HepG2 (cell line): ENCODE measurements around the gene MEX3A. TPM values are rescaled to one million over a fixed set of nuclear protein-coding genes. Genes with fewer than 3 reads are reported as not detected.

Source experiments
- CC2D1A ChIP-seq: sonication (generic); formaldehyde crosslinking; IDR thresholded peaks from 2 replicates; pipeline ENCODE4 v1.8.1; 2023; ENCODE audit warnings: mild to moderate bottlenecking, missing genetic modification reagents
- DNMT1 ChIP-seq: sonication (generic); formaldehyde crosslinking; IDR thresholded peaks from 2 replicates; pipeline ENCODE4 v1.5.1; 2020; ENCODE audit warnings: mild to moderate bottlenecking, missing genetic modification reagents
- GZF1 ChIP-seq: sonication (generic); formaldehyde crosslinking; IDR thresholded peaks from 2 replicates; pipeline ENCODE4 v1.5.1; 2020; ENCODE audit warnings: mild to moderate bottlenecking, missing genetic modification reagents
- MED13 ChIP-seq: sonication (generic); formaldehyde crosslinking; IDR thresholded peaks from 2 replicates; pipeline ENCODE4 v1.5.0; 2020; ENCODE audit warnings: missing genetic modification reagents
- POGK ChIP-seq: sonication (generic); formaldehyde crosslinking; conservative IDR thresholded peaks from 2 replicates; pipeline ENCODE4 v1.8.0; 2022; ENCODE audit warnings: mild to moderate bottlenecking, moderate library complexity, missing genetic modification reagents
- RELA ChIP-seq: sonication (generic); formaldehyde crosslinking; IDR thresholded peaks from 2 replicates; pipeline ENCODE4 v1.4.0; 2020; ENCODE audit warnings: missing genetic modification reagents
- RFXAP ChIP-seq: sonication (generic); formaldehyde crosslinking; IDR thresholded peaks from 2 replicates; pipeline ENCODE4 v1.4.0; 2020; ENCODE audit warnings: missing genetic modification reagents, borderline replicate concordance
- SMYD3 ChIP-seq: sonication (generic); formaldehyde crosslinking; IDR thresholded peaks from 2 replicates; pipeline ENCODE4 v1.8.1; 2023; ENCODE audit warnings: mild to moderate bottlenecking, missing genetic modification reagents
- TERF1 ChIP-seq: sonication (generic); formaldehyde crosslinking; IDR thresholded peaks from 2 replicates; pipeline ENCODE4 v1.8.0; 2022; ENCODE audit warnings: mild to moderate bottlenecking, missing genetic modification reagents, moderate library complexity
- TP53 ChIP-seq: sonication (generic); formaldehyde crosslinking; conservative IDR thresholded peaks from 2 replicates; pipeline ENCODE4 v1.4.0; 2020; ENCODE audit warnings: missing genetic modification reagents
- U2AF2 ChIP-seq: fragments of 200-400 bp; formaldehyde crosslinking; IDR thresholded peaks from 2 replicates; pipeline ENCODE4 v1.6.1; 2017; ENCODE audit warnings: low read depth, mild to moderate bottlenecking, low read length
- XBP1 ChIP-seq: sonication (generic); formaldehyde crosslinking; IDR thresholded peaks from 2 replicates; pipeline ENCODE4 v1.5.0; 2020; ENCODE audit warnings: missing genetic modification reagents
- ZBTB10 ChIP-seq: sonication (generic); formaldehyde crosslinking; IDR thresholded peaks from 2 replicates; pipeline ENCODE4 v1.4.0; 2020; ENCODE audit warnings: missing genetic modification reagents, borderline replicate concordance
- ZIK1 ChIP-seq: sonication (generic); formaldehyde crosslinking; IDR thresholded peaks from 2 replicates; pipeline ENCODE4 v1.5.0; 2020; ENCODE audit warnings: mild to moderate bottlenecking, low read depth, missing genetic modification reagents, borderline replicate concordance
- ZNF124 ChIP-seq: sonication (generic); formaldehyde crosslinking; IDR thresholded peaks from 2 replicates; pipeline ENCODE4 v1.4.0; 2020; ENCODE audit warnings: missing genetic modification reagents
- ZNF256 ChIP-seq: sonication (generic); formaldehyde crosslinking; conservative IDR thresholded peaks from 2 replicates; pipeline ENCODE4 v1.4.0; 2020; ENCODE audit warnings: missing genetic modification reagents
- ZNF33A ChIP-seq: sonication (generic); formaldehyde crosslinking; IDR thresholded peaks from 2 replicates; pipeline ENCODE4 v1.5.1; 2020; ENCODE audit warnings: missing genetic modification reagents, mild to moderate bottlenecking, moderate library complexity, borderline replicate concordance
- ZNF530 ChIP-seq: sonication (generic); formaldehyde crosslinking; IDR thresholded peaks from 2 replicates; pipeline ENCODE4 v1.5.0; 2020; ENCODE audit warnings: low read depth, mild to moderate bottlenecking, missing genetic modification reagents
- ZNF547 ChIP-seq: sonication (generic); formaldehyde crosslinking; IDR thresholded peaks from 2 replicates; pipeline ENCODE4 v1.5.1; 2020; ENCODE audit warnings: mild to moderate bottlenecking, missing genetic modification reagents
- ZNF557 ChIP-seq: sonication (generic); formaldehyde crosslinking; IDR thresholded peaks from 2 replicates; pipeline ENCODE4 v1.4.0; 2020; ENCODE audit warnings: missing genetic modification reagents
- ZNF816 ChIP-seq: sonication (generic); formaldehyde crosslinking; IDR thresholded peaks from 2 replicates; pipeline ENCODE4 v1.8.0; 2022; ENCODE audit warnings: missing genetic modification reagents, mild to moderate bottlenecking, borderline replicate concordance
- polyA plus RNA-seq, 8 experiments: library from polyadenylated mRNA; depleted of rRNA in 3 of 8; stranded (reverse) in 7 of 8; unstranded in 1 of 8; fragments of >200 nt; fragmentation: Illumina TruSeq in 4 of 8; extraction: Trizol in 4 of 8; gene quantifications; 2 replicates each; pipeline versions ENCODE4 v1.2.1 to v1.2.3, GENCODE V29; 2011 to 2016; ENCODE audit warnings: low read depth in 4 of 8, missing spikeins in 1 of 8, mixed read lengths in 1 of 8; ENCODE audit not compliant: insufficient read depth in 1 of 8
- total RNA-seq, 5 experiments: library from RNA; depleted of rRNA; stranded (reverse); fragments of >200 nt; fragmentation: Illumina TruSeq; extraction: Trizol; gene quantifications; 2 replicates each; pipeline ENCODE4 v1.2.3, GENCODE V29; 2016; ENCODE audit warnings: low read depth in 1 of 5
- TF ChIP-seq, protein P1 (sequence below): IDR thresholded peaks from 2 replicates; pipeline ENCODE4 v1.6.1; 2016; ENCODE audit warnings: missing compliant biosample characterization, missing genetic modification reagents, borderline replicate concordance
- TF ChIP-seq, protein P2 (sequence below): sonication (generic); formaldehyde crosslinking; IDR thresholded peaks from 2 replicates; pipeline ENCODE4 v1.8.0; 2022; ENCODE audit warnings: missing genetic modification reagents, low read depth, mild to moderate bottlenecking, borderline replicate concordance

MEX3A gene
- total and polyA plus RNA-seq, 2 of the 13 experiments (the other 11 are each of a cell fraction or from before 2014, with no cell fraction given): 7.6 to 9.1 TPM

GRCh38 chr1:156123356-156124196 lies 41.3 kb upstream of the MEX3A start (continued):
- TF ChIP-seq TP53 (CRISPR knock-in tag) (peak; percentile 97), CC2D1A (CRISPR knock-in tag) (no peak), ZBTB10 (CRISPR knock-in tag) (no peak), ZNF33A (CRISPR knock-in tag) (no peak; the same call in 1 of the 2 replicates), RELA (CRISPR knock-in tag) (no peak), ZNF547 (CRISPR knock-in tag) (peak; percentile 54; the same call in 1 of the 2 replicates), RFXAP (CRISPR knock-in tag) (peak; percentile 21; the same call in 1 of the 2 replicates), ZNF256 (CRISPR knock-in tag) (no peak), ZIK1 (CRISPR knock-in tag) (no peak), ZNF530 (CRISPR knock-in tag) (no peak), MED13 (CRISPR knock-in tag) (peak; percentile 43; the same call in 1 of the 2 replicates), ZNF557 (no peak), U2AF2 (no peak), TERF1 (CRISPR knock-in tag) (no peak), XBP1 (CRISPR knock-in tag) (no peak), POGK (CRISPR knock-in tag) (0 out of 2 replicates have a peak, but pooled peaks have one; percentile 25), SMYD3 (no peak), DNMT1 (CRISPR knock-in tag) (no peak), ZNF816 (no peak), GZF1 (CRISPR knock-in tag) (no peak), ZNF124 (0 out of 2 replicates have a peak, but pooled peaks have one; percentile 79)
- TF ChIP-seq, protein P1, sequence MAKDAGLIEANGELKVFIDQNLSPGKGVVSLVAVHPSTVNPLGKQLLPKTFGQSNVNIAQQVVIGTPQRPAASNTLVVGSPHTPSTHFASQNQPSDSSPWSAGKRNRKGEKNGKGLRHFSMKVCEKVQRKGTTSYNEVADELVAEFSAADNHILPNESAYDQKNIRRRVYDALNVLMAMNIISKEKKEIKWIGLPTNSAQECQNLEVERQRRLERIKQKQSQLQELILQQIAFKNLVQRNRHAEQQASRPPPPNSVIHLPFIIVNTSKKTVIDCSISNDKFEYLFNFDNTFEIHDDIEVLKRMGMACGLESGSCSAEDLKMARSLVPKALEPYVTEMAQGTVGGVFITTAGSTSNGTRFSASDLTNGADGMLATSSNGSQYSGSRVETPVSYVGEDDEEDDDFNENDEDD: no peak
- TF ChIP-seq, protein P2, sequence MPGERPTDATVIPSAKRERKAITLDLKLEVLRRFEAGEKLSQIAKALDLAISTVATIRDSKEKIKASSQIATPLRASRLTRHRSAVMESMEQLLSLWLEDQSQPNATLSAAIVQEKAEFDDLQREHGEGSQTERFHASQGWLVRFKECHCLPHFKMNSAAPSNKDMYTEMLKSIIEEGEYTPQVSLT (CRISPR knock-in tag): no peak
